GM19452 (cell line): ENCODE results near the gene AP4M1.
A peak's percentile ranks its signal among the peaks of the same experiment; 100 is the strongest.

Experiments
- ATAC-seq: cut with Tn5 transposase; IDR thresholded peaks from one replicate; pipeline ENCODE4 v1.9.1; 2021; ENCODE audit not compliant: unreplicated experiment

AP4M1 gene, protein sequence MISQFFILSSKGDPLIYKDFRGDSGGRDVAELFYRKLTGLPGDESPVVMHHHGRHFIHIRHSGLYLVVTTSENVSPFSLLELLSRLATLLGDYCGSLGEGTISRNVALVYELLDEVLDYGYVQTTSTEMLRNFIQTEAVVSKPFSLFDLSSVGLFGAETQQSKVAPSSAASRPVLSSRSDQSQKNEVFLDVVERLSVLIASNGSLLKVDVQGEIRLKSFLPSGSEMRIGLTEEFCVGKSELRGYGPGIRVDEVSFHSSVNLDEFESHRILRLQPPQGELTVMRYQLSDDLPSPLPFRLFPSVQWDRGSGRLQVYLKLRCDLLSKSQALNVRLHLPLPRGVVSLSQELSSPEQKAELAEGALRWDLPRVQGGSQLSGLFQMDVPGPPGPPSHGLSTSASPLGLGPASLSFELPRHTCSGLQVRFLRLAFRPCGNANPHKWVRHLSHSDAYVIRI

DNA sequence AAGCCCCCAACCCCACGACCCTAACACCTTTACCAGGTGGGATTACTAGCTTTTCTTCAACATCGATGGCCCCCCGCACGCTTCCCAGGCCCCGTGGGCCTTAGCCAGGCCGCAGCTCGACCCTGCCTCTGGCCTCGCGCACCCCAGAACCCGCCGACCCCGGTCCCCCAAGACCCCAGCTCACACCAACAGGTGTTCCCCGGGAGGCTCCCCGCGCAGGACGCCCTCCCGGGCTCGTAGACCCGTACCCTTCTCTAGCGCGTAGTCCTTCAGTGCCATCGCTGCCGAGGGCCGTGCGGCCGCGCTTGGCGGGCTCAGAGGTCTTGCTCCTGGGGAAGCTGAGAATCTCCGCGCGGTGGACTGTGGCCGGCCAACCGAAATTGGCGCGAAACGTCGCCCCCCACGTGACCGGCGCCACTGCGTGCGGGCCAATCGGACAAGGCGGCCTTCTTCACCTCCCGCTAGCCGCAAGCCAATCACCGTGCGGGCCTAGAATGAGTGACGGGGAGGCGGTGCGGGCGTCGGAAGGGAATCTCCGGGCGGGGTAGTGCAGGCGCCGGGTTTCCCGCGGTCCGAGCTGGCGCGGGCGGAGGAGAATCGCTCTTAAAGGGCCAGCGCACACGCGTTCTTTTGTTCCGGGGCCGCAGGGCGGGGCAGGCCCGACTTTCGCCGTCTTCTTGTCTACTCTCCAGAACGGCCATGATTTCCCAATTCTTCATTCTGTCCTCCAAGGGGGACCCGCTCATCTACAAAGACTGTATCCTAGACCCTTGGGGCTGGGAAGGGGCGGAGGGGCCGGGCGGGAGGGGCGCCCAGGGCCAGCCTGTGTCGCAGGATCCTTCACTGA lies at the start of gene AP4M1, which contains the start of gene MCM7:
Gene AP4M1, plus strand, starts transcription at position 628 of the 847 bp plus-strand sequence. Its CDS starts 72 bp downstream, at position 700.
Gene MCM7, minus strand, starts transcription at position 382 of the 847 bp plus-strand sequence. Its CDS starts 103 bp downstream, at position 279.
- peak; percentile 72 for ATAC-seq

DNA sequence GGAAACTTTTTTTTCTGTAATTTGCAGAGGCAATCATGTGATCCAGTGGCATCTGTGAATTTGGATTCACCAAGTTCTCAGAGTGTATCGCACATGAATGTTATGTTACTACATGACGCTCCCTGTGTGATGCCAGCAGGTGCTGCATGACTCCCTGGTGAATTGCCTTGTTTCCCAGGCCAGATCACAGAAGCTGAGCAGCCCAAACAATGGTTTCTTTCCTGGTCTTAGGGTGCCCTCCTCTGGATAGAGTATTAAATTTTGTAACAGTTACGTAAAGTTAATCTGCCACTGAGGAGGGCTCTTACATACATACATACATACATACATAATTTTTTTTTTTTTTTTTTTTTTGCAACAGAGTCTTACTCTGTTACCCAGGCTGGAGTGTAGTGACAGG lies 48.2 kb upstream of the AP4M1 start:
- ATAC-seq = no peak

DNA sequence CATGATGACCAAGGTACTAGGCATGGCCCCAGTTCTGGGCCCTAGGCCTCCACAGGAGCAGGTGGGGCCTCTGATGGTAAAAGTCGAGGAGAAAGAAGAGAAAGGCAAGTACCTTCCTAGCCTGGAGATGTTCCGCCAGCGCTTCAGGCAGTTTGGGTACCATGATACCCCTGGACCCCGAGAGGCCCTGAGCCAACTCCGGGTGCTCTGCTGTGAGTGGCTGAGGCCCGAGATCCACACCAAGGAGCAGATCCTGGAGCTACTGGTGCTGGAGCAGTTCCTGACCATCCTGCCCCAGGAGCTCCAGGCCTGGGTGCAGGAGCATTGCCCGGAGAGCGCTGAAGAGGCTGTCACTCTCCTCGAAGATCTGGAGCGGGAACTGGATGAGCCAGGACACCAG lies 44.4 kb upstream of the AP4M1 start:
- no peak for ATAC-seq

DNA sequence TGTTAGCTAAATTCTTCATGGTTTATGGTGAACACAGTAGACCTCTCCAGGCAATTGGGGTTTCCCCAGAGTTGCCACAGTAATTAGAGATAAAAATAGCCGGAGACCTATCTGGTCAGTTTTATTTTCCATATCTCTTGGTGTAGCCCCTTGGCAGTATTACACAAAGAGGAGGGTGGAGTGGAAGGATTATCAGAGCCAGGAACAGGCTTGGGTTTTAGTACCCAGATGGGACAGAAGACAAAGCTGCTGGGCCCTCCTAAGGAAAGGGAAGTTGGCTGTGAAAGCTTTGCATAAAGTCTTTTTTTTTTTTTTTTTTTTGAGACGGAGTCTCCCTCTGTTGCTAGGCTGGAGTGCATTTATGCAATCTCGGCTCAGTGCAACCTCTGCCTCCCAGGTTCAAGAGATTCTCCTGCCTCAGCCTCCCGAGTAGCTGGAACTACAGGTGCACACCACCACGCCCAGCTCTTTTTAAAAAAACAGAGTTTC lies 42.1 kb upstream of the AP4M1 start:
- no peak for ATAC-seq

DNA sequence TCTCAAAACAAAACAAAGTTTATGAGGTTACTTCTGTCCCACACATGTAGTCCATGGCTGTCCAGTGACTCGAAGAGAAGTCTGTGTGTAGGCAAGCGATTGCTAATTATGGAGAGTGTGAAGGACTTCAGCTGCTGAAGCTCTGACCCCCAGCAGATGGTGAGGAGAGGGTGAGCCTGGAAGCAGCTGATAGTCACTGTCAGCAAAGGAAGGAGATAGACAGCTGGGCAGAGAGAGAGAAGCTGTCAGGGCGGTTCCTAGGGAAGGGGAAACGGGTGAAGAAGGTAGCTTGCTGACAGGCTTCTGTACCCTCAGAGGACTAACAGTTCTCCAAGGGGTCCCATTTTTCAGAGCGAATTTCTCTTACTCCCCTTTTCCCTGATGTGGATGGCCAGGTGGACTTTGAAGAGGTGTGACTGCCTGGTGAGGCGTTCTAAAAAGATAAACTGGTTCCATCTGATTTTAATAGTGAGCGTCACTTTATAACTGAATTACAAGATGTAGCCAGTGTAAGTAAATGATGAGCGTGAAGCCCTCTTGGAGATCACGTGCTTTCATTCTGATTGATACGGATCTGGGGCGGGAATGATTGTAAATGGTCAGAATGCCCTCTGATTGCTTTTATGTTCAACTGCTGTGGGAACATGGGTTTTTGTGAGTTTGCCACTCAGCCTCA lies 39.8 kb upstream of the AP4M1 start:
- ATAC-seq = no peak

DNA sequence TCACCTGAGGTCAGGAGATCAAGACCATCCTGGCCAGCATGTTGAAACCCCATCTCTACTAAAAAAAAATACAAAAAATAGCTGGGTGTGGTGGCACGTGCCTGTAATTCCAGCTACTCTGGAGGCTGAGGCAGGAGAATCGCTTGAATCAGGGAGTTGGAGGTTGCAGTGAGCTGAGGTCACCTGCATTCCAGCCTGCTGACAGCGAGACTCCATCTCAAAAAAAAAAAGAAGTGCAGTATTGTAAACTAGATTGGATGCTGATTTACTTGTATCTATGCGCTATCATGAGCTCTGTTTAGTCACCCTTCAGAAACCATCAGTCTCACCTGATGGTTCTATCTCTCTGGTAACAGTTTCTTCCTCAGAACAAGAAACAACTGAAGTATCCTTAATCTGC lies 38.1 kb upstream of the AP4M1 start:
- no peak for ATAC-seq

DNA sequence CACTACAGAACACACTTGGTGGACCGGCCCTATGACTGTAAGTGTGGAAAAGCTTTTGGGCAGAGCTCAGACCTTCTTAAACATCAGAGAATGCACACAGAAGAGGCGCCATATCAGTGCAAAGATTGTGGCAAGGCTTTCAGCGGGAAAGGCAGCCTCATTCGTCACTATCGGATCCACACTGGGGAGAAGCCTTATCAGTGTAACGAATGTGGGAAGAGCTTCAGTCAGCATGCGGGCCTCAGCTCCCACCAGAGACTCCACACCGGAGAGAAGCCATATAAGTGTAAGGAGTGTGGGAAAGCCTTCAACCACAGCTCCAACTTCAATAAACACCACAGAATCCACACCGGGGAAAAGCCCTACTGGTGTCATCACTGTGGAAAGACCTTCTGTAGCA lies 37.3 kb upstream of the AP4M1 start:
- no peak for ATAC-seq

DNA sequence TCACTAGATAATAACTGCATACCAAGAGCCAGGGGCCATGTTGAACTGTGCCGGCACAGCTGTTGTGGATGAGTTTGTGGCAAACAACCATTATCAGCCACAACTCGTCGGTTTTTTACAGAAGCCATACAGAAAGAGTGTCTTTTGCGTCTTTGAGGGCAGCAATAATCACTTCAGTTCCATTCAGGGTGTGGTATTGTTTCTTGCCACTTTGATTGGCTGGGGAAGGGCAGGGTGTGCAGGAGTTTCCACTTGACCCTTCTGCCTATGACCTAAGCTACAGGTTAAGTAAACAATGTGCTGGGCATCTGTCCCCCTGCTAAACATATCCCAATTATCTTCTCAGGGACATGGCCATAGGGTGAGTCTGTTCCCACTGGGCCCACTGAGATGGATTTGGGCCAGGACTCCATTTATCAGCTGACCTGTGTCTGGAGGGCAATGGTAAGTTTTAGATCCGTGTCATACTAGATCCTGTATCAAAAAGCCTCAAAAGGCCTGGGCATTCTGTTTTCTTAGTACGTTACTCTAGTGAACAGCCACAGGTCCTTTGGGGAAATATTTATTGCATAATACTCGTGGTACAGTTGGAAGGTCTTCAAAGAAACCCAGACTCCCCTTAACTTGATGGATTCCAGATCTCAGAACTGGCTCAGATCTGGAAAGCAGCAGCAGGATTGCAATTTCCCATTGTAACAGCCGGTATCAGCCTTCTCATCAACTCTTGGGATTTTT lies 35.8 kb upstream of the AP4M1 start:
- no peak for ATAC-seq

DNA sequence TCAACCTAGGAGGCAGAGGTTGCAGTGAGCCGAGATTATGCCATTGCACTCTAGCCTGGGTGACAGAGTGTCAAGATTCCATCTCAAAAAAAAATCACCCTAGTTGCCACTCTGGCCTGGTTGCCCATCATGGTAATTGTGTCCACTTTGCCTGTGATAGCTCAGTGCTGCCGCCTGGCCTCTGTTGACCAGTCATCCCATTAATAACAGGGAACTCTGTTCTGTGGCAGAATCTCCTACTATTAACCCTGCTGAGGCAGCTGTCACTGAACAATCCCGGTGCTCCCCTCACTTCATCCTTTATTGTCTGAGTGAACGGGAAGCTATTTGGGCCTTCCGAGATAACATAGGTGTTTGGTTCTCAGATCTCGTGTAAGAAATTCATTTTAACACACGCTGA lies 34.5 kb upstream of the AP4M1 start:
- no peak for ATAC-seq

DNA sequence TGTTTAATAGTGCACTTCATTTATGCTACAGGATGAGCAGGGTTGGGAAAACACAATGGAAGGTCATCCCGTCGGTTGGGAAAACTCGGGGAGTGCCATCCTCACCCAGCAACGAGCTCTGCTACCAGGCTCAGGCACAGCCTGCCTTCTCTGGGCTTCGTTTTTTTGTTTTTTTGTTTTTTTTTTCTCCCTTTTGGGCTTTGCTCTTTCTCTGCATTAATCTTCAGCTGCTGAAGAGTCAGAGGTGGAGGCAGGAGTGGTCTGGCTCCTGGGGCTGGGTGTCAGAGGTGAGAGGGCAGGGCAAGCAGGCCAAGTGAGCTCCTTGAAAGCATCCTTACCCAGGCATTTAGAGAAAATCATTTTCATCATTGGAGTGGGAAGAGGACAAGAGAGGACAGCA lies 31.5 kb upstream of the AP4M1 start:
- no peak for ATAC-seq

DNA sequence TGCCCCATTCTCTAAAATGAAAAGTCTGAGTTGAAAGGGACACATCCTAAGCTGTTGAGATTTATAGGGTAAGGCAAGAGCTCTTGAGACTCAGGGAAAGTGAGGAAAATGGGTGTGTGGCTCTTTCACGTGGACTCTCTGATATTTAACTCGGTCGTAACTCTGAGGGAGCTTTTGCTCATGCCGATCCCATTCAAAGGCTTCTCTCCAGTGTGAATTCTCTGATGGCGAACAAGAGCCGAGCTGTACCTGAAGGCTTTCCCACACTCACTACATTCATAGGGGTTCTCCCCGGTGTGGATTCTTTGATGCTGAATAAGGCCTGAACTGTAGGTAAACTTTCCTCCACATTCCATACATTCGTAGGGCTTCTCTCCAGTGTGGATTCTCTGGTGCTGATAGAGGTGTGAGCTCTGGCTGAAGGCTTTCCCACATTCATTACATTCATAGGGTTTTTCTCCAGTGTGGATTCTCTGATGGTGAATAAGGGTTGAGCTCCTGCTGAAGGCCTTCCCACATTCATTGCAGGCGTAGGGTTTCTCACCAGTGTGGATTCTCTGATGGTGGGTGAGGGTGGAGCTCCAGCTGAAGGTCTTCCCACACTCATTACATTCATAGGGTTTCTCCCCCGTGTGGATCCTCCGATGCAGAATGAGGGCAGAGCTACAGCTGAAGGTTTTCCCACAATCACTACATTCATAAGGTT lies 30.3 kb upstream of the AP4M1 start:
- ATAC-seq = no peak

DNA sequence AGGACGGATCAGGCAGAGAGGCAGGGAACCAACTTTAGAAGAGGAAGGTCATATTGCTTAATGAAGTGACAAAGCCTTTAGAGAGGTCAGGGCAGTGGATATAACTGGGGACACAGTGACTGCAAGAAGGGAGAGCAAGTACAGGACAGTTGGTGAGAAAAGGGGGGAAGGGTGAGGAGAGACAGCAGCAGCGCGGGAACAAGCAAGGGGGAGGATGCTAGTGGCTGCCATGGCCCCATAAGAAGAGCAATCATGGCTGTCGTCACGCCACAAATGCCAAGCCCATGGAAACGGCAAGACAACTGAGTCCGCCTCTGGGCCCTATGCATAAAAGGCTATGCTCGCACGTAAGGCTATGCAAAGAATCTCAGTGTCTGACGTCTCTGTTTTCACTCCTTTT lies 29.0 kb upstream of the AP4M1 start:
- ATAC-seq = no peak

DNA sequence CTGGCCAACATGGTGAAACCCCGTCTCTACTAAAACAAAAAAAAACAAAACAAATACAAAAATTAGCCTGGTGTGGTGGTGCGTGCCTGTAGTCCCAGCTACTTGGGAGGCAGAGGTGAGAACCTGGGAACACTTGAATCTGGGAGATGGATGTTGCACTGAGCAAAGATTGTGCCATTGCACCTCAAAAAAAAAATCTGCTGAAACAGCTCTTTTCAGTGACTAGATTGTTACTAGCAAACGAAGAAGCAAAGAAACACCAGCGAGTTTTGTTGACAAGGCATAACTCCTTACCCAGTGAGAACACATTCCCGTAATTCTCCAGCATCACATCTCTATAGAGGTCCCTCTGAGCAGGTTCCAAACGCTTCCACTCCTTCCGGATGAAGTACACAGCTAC lies 26.6 kb upstream of the AP4M1 start:
- ATAC-seq = no peak

DNA sequence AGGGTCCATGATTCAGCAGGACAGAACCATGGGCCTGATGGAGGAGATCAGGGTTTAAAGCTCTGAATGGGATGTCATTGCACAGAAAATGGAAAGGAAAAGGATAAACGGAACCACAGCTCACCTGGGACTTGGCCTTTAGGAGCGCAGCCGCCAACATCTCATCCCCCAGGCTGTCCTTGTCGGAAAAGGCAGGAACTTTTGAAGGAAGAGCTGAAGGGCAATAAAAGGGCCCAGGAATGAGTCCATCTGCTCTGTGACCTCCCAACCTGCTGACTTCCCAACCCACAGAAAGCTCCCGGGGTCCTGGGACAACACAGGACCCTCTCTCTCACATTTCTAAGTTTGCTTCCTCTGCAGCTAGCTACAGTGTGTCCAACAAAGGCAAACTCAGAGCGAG lies 26.0 kb upstream of the AP4M1 start:
- no peak for ATAC-seq

DNA sequence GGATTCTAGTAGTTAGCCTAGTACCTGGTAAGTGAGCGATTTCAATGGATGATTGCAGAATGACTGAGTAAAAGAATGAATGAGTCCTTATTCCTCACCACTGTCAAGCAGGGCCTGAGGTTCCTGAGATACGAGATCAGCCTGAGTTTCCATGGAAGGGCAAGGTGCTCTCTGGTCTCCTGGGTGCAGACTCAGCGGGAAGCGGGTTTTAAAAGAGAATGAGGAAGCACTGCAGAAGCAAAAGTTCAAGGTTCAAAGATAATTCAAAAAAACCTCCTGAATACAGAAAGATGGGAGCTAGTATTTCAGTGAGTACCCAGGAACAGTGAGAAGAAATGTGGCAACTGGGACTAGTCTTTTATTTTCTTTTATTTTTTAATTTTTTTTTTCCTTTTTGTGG lies 24.2 kb upstream of the AP4M1 start:
- no peak for ATAC-seq

DNA sequence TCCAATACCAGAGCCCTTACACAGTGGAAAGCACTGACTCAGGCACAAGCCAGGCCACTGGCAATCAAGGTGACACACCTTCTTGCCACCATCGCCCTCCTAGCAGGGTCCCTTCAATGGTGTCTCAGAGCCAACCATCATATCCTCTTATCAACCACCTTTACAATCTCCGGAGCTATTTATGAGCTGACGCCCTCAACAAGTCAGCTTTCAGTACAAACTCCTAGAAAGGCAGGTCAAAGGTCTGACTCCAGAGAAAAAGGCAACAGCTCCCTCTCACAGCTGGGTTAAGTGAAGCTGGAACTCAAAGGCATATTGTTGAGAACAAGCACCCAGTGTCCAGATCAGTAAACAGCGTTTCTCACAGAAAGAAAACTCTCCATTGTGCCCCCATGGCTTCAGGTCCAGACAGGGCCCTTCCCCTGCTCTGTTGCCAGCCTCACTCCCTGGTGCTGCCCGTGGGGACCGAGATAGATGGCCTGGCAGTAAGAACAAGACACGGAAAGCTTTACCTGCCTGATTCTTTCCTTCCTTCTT lies 22.4 kb upstream of the AP4M1 start:
- no peak for ATAC-seq

DNA sequence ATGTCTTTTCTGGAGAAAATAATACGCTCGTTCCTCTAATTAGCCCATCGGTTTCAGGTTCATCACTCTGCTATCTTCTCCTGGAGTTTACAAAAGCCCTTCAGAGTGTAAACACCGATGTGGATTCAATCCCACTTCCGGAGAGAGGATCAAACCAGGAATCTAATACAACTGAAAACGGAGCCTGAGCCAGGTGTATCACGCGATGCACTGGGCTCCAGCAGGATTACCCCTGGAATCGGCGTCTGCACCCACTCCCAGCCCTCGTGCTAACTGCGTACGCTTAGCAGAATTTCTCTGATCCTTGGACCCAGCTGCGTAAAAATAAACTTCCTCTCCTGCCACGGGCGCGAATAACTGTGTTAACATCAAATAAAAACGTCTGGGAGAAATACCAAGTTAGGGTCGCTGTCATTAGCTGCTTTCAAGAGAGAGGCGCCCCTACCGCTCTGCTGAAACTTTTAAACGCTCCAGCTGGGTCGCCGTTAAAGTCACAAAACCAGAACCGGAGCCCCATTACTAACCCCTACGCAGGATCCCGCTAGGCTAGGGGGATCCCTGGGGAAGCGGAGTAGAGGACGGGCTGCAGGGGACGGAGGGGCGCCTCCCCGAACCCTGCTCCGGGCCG lies 20.4 kb upstream of the AP4M1 start:
- ATAC-seq = no peak

DNA sequence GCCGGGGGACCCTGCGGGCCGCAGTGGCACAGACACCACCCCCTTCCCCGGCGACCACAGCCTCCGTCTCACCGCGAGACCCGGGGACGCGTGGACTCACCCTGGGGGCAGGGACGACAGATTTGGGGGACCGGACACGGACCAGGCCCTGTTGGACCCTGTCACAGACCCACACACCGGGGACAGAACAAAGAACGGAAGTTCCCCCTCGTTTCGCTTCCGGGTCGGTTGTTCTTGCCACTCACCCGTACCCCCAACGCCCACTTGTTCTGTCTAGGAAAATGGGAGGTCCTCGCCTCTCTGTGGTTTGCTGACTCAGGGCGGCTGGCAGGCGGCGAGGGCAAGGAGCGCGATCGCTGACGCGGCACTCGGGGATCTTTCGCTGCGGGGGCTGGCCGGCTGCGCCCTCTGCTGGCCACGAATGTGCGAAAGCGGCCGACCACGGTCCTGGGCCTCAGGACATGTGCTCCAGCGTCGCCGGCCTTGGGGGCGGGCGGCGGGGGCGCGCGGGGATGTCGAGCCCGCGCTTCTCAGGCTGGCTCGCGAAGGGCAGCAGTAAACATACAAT lies 19.8 kb upstream of the AP4M1 start, which contains the start of gene ZNF3:
Gene ZNF3, minus strand, starts transcription at position 189 of the 568 bp plus-strand sequence. CDS start 4,366 bp downstream, outside the sequence.
- peak; percentile 85 for ATAC-seq

DNA sequence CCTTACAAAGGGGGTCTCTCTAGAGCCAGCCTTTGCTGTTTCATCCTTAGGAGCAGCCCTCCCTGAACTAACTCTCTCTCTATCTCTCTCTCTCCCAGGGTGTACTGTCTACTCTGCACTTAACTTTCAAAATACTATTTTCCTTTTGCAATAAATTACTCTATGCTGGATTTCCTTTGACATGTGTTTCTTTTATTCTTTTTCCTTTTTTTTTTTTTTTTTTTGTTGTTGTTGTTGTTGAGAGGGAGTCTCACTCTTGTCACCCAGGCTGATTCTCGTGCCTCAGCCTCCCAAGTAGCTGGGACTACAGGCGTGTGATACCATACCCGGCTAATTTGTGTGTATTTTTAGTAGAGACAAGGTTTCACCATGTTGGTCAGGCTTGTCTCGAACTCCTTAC lies 18.5 kb upstream of the AP4M1 start:
- no peak for ATAC-seq
